Neural progenitor cell (in vitro differentiated cells): ENCODE measurements around the gene CRY1. TPM values are rescaled to one million over a fixed set of nuclear protein-coding genes. Genes with fewer than 3 reads are reported as not detected.

Experiments
- DNase-seq: peaks from one replicate; pipeline ENCODE4 v3.0.0-alpha.2; 2016; ENCODE audit warnings: low spot score
- H2AFZ ChIP-seq: fragments of 200-600 bp; sonication (generic); replicated peaks from 2 replicates; pipeline ENCODE4 v1.6.1; 2016; ENCODE audit warnings: antibody characterized with exemption
- H3F3A ChIP-seq: fragments of 200-600 bp; sonication (generic); 2 replicates; pipeline ENCODE4 v1.6.1; 2016; ENCODE audit warnings: antibody characterized with exemption, low read depth
- H3K27ac ChIP-seq: fragments of 200-600 bp; sonication (generic); 2 replicates; pipeline ENCODE4 v1.5.1; 2016; ENCODE audit warnings: mild to moderate bottlenecking
- H3K27me3 ChIP-seq: fragments of 200-600 bp; sonication (generic); 2 replicates; pipeline ENCODE4 v1.6.1; 2016; ENCODE audit warnings: mild to moderate bottlenecking, moderate library complexity
- H3K36me3 ChIP-seq: fragments of 200-600 bp; sonication (generic); 2 replicates; pipeline ENCODE4 v1.5.1; 2016
- H3K4me1 ChIP-seq: fragments of 200-600 bp; sonication (generic); 2 replicates; pipeline ENCODE4 v1.6.1; 2016; ENCODE audit warnings: mixed run types
- H3K4me2 ChIP-seq: fragments of 200-600 bp; sonication (generic); 2 replicates; pipeline ENCODE4 v1.6.1; 2016
- H3K4me3 ChIP-seq: fragments of 200-600 bp; sonication (generic); 2 replicates; pipeline ENCODE4 v1.5.1; 2016
- H3K79me2 ChIP-seq: fragments of 200-600 bp; sonication (generic); 2 replicates; pipeline ENCODE4 v1.6.1; 2016; ENCODE audit warnings: low read depth
- H3K9ac ChIP-seq: fragments of 200-600 bp; sonication (generic); 2 replicates; pipeline ENCODE4 v1.6.1; 2016
- H3K9me3 ChIP-seq: fragments of 200-600 bp; sonication (generic); 2 replicates; pipeline ENCODE4 v1.5.1; 2016; ENCODE audit warnings: low read depth
- H4K20me1 ChIP-seq: fragments of 200-600 bp; sonication (generic); 2 replicates; pipeline ENCODE4 v1.6.1; 2016; ENCODE audit warnings: low read depth
- H3K27ac Mint-ChIP-seq: 3 replicates; pipeline ENCODE4 v1.8.0; 2021; ENCODE audit warnings: mixed read lengths
- H3K27me3 Mint-ChIP-seq: 2 replicates; pipeline ENCODE4 v1.8.0; 2022; ENCODE audit warnings: low read depth, mild to moderate bottlenecking, inconsistent platforms, moderate library complexity, mixed read lengths; ENCODE audit not compliant: insufficient read depth
- H3K36me3 Mint-ChIP-seq: 3 replicates; pipeline ENCODE4 v1.8.0; 2021; ENCODE audit warnings: mixed read lengths
- H3K4me1 Mint-ChIP-seq: 3 replicates; pipeline ENCODE4 v1.8.0; 2021; ENCODE audit warnings: mixed read lengths
- H3K4me3 Mint-ChIP-seq: 3 replicates; pipeline ENCODE4 v1.8.0; 2021; ENCODE audit warnings: mild to moderate bottlenecking, moderate library complexity, mixed read lengths
- H3K9me3 Mint-ChIP-seq: 3 replicates; pipeline ENCODE4 v1.8.0; 2020; ENCODE audit warnings: mixed read lengths
- EZH2 ChIP-seq: fragments of 200-600 bp; sonication (generic); IDR thresholded peaks from 2 replicates; pipeline ENCODE4 v1.6.1; 2017; ENCODE audit warnings: antibody characterized with exemption, mild to moderate bottlenecking, moderate library complexity
- EZH2phosphoT487 ChIP-seq: fragments of 200-600 bp; sonication (generic); IDR thresholded peaks from 2 replicates; pipeline ENCODE4 v1.6.1; 2017; ENCODE audit warnings: antibody characterized with exemption
- total RNA-seq: library from RNA; depleted of rRNA; stranded (reverse); fragments of >200 nt; gene quantifications from 2 replicates; pipeline ENCODE4 v1.2.3, GENCODE V29; 2015; ENCODE audit warnings: low replicate concordance
- TF ChIP-seq, protein P1 (sequence below): fragments of 200-600 bp; sonication (generic); IDR thresholded peaks from 2 replicates; pipeline ENCODE4 v1.5.1; 2017; ENCODE audit warnings: antibody characterized with exemption, mild to moderate bottlenecking

The CRY1 gene
- total RNA-seq, 1 donor from 2014 or later, result 51.3 TPM

DNA sequence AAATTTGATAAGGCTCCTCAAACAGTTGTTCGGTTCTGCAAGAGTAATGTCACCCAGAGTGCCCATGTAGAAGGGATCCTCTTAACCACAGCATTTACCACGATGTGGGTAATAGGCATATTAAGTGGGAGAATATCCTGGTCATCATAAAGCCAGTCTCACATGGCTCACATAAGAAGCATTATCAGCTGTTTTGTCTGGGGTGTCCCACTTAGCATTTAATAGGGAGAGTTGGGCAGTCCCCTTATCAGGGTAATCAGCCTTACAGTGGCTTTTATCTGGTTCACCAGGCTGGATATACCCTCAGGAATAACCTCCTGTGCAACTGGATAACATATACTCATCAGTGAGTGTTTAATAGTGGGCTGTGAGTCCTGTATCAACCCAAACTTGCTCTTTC, 150.6 kb downstream of the CRY1 start:
- no peaks in the 10 kb centered on the region for H3K36me3 ChIP-seq
- H3K4me2 ChIP-seq, result no peak overlapping the region
- Mint-ChIP-seq H3K27me3 (peaks cover 2% of the 10 kb centered on the region), H3K4me3 (no peak overlapping the region), H3K9me3 (peaks cover 31% of the 10 kb centered on the region), H3K4me1 (no peaks in the 10 kb centered on the region), H3K36me3 (peaks cover 2% of the 10 kb centered on the region), H3K27ac (no peak overlapping the region)
- no peak overlapping the region for H3K4me3 ChIP-seq
- peaks cover 13% of the 10 kb centered on the region for H3K9me3 ChIP-seq
- H3K27ac ChIP-seq, result no peak overlapping the region
- no peak for DNase-seq
- no peak overlapping the region for H2AFZ ChIP-seq
- TF ChIP-seq EZH2phosphoT487, result no peak
- TF ChIP-seq, protein P1, sequence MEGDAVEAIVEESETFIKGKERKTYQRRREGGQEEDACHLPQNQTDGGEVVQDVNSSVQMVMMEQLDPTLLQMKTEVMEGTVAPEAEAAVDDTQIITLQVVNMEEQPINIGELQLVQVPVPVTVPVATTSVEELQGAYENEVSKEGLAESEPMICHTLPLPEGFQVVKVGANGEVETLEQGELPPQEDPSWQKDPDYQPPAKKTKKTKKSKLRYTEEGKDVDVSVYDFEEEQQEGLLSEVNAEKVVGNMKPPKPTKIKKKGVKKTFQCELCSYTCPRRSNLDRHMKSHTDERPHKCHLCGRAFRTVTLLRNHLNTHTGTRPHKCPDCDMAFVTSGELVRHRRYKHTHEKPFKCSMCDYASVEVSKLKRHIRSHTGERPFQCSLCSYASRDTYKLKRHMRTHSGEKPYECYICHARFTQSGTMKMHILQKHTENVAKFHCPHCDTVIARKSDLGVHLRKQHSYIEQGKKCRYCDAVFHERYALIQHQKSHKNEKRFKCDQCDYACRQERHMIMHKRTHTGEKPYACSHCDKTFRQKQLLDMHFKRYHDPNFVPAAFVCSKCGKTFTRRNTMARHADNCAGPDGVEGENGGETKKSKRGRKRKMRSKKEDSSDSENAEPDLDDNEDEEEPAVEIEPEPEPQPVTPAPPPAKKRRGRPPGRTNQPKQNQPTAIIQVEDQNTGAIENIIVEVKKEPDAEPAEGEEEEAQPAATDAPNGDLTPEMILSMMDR, result no peak
- no peak for TF ChIP-seq EZH2
- H3K9ac ChIP-seq, result no peak overlapping the region
- H3K79me2 ChIP-seq, result no peaks in the 10 kb centered on the region
- no peaks in the 10 kb centered on the region for H4K20me1 ChIP-seq
- H3F3A ChIP-seq, result no peaks in the 10 kb centered on the region
- H3K4me1 ChIP-seq, result no peaks in the 10 kb centered on the region
- no peaks in the 10 kb centered on the region for H3K27me3 ChIP-seq

DNA sequence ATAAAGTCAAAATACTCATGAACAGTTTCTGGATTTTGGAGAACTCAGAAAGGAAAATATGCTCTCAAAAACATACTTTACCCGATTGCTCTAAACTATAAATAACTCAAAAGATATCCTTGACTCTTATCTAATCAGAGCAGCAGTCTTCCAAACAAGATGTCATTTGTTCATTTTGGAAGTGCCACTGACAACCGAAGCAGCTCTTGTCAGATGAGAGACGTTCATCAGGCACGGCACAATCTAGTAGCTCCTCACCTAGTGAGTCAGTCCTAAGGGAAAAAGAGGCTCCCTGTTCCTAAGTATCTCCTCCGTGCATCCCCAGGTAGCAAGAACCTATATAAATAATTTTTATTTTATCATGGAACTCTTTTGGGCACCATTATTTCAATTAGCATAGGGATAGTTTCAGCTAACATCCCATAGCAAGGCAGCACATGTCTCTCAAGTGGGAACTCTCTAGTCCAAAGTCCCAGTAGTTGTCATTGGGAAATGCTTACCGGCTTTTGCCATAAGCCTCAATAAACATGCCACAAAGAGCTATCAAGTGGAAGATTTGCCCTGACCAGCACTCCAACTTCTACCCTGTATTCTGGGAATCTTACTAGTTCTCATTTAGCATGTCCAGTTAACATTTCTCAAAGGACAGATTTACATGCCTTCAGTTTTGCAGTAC, 151.7 kb downstream of the CRY1 start:
- Histone ChIP-seq H3K27ac (no peak overlapping the region), H3K4me3 (no peak overlapping the region), H3K27me3 (no peaks in the 10 kb centered on the region), H2AFZ (no peak overlapping the region), H3F3A (no peaks in the 10 kb centered on the region), H3K9me3 (peaks cover 13% of the 10 kb centered on the region), H3K4me2 (no peak overlapping the region), H3K79me2 (no peaks in the 10 kb centered on the region), H4K20me1 (no peaks in the 10 kb centered on the region), H3K9ac (no peak overlapping the region), H3K4me1 (no peaks in the 10 kb centered on the region), H3K36me3 (no peaks in the 10 kb centered on the region)
- peaks cover 2% of the 10 kb centered on the region for H3K27me3 Mint-ChIP-seq
- peaks cover 23% of the 10 kb centered on the region for H3K9me3 Mint-ChIP-seq
- H3K4me1 Mint-ChIP-seq, result no peaks in the 10 kb centered on the region
- H3K27ac Mint-ChIP-seq, result no peak overlapping the region
- peaks cover 2% of the 10 kb centered on the region for H3K36me3 Mint-ChIP-seq
- no peak overlapping the region for H3K4me3 Mint-ChIP-seq
- no peak for TF ChIP-seq EZH2phosphoT487
- no peak for TF ChIP-seq EZH2
- TF ChIP-seq, protein P1, result no peak
- DNase-seq, result no peak

Other genes with a start within 250 kb of the CRY1 start
- 25.8 and 39.7 TPM in 2 replicates for gene TMEM263, start 137.6 kb downstream of the CRY1 start, total RNA-seq
- 16.5 and 25.1 TPM in 2 replicates for gene MTERF2, start 106.4 kb downstream of the CRY1 start, total RNA-seq